Measurements from ENCODE around the gene MTMR12.

MTMR12 gene, protein sequence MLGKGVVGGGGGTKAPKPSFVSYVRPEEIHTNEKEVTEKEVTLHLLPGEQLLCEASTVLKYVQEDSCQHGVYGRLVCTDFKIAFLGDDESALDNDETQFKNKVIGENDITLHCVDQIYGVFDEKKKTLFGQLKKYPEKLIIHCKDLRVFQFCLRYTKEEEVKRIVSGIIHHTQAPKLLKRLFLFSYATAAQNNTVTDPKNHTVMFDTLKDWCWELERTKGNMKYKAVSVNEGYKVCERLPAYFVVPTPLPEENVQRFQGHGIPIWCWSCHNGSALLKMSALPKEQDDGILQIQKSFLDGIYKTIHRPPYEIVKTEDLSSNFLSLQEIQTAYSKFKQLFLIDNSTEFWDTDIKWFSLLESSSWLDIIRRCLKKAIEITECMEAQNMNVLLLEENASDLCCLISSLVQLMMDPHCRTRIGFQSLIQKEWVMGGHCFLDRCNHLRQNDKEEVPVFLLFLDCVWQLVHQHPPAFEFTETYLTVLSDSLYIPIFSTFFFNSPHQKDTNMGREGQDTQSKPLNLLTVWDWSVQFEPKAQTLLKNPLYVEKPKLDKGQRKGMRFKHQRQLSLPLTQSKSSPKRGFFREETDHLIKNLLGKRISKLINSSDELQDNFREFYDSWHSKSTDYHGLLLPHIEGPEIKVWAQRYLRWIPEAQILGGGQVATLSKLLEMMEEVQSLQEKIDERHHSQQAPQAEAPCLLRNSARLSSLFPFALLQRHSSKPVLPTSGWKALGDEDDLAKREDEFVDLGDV

DNA sequence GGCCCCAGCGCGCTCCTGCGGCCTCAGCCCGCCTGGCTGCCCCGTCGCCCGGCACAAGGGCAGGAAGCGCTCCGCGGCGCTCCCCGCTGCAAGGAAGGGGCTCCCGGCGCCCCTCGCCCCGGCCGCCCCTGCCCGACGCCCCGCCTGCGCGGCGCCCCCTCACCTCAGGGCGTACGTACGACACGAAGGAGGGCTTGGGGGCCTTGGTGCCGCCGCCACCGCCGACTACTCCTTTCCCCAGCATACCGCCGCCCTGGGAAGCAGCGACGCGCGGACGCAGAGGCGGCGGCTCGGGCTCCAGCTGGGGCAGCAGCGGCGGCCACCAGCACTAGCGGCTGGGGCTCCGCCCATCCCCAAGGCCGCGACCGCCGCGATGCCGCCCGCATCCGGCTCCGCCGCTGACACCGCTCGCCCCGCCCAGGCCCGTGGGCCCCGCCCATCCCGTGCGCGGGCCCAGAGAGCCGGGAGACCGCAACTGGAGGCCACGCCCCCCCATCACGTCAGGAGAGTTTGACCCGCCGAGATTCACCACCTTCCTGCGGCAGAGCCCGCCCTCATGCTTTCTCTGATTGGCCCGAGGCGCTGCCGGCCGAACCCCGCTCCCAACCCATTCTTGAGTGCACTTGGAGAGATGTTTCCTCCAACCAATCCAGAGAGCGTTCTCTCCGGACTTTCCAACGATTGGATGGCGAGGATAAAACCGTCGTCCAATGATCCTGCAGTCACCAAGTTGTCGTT, at the start of gene MTMR12:
MTMR12 (minus strand) TSS at position 345 of the 738 bp plus-strand sequence; CDS start at position 244, 101 bp downstream.
- Mint-ChIP-seq H3K4me3 (peak within 1 kb of the TSS; percentile 77), H3K27ac (peak within 1 kb of the TSS; percentile 92), H3K9me3 (no peaks in the 10 kb centered on the region), H3K36me3 (peaks cover 24% of the 10 kb centered on the region), H3K4me1 (peaks cover 45% of the 10 kb centered on the region)
- ATAC-seq (peak; percentile 95), DNase-seq (ENCODE audit: low spot score in 2 of 2) (peak; percentile 98 to 100)

DNA sequence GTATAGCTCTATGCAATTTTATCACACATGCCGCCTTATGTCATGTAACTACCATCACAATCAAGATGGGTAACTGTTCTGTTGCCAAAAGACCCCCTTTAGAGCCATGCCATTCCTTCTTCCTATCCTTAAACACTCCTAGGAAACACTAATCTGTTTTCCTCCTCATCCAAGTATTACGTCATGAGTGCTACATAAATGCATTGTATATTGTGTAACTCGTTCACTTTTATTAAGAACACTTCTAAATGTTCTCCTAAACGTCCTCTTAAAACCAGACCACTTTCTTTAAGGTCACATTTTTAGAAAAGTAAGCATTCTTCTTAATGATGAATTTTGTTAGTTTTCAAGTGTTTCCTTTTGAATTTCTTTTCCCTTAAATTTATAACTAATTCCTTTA, 49.8 kb upstream of the MTMR12 start:
- H3K36me3 Mint-ChIP-seq = peaks cover 98% of the 10 kb centered on the region
- no peak overlapping the region for H3K27ac Mint-ChIP-seq
- ATAC-seq (no peak), DNase-seq (ENCODE audit: low spot score in 2 of 2) (no peak)
- no peaks in the 10 kb centered on the region for H3K4me1 Mint-ChIP-seq
- no peak overlapping the region for H3K4me3 Mint-ChIP-seq
- no peaks in the 10 kb centered on the region for H3K9me3 Mint-ChIP-seq

DNA sequence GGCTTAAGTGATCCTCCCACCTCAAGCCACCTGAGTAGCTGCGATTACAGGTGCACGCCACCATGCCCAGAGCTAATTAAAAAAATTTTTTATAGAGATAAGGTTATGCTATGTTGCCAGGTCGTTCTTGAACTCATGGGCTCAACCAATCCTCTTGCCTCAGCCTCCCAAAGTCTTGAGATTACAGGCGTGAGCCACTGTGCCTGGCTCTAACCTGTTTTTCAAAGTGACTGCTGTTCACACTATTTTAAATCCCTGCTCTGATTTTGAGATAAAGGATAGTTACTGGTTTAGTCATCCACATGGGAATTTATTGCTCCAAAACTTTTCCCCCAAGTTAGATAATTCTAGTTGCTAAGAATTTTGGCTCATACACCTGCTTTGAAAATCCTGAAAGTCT, 48.2 kb upstream of the MTMR12 start:
- Mint-ChIP-seq H3K36me3 (peaks cover 98% of the 10 kb centered on the region), H3K4me3 (no peak overlapping the region), H3K9me3 (no peaks in the 10 kb centered on the region), H3K27ac (no peak overlapping the region), H3K4me1 (no peaks in the 10 kb centered on the region)
- DNase-seq (ENCODE audit: low spot score in 2 of 2) = no peak
- no peak for ATAC-seq

DNA sequence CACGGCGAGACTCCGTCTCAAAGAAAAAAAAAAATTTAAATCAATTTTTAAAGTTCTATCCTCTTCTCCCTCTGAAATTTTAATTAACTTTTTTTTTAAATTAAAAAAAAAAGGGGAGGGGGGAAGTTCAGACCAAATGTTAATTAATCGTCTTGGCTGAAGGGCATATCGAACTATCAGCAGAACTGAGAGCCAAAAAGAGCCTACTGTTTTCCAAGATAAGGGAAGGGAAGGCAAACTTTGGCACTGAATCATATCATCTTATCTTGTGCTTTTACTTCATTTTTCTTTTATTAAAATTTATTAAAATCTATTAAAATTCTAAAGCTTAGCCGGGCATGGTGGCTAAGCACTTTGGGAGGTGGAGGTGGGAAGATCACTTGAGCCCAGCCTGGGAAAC, 45.9 kb upstream of the MTMR12 start:
- no peak for DNase-seq (ENCODE audit: low spot score in 2 of 2)
- H3K4me1 Mint-ChIP-seq = no peaks in the 10 kb centered on the region
- H3K4me3 Mint-ChIP-seq = no peak overlapping the region
- peaks cover 100% of the 10 kb centered on the region for H3K36me3 Mint-ChIP-seq
- ATAC-seq = no peak
- no peak overlapping the region for H3K27ac Mint-ChIP-seq
- no peaks in the 10 kb centered on the region for H3K9me3 Mint-ChIP-seq

DNA sequence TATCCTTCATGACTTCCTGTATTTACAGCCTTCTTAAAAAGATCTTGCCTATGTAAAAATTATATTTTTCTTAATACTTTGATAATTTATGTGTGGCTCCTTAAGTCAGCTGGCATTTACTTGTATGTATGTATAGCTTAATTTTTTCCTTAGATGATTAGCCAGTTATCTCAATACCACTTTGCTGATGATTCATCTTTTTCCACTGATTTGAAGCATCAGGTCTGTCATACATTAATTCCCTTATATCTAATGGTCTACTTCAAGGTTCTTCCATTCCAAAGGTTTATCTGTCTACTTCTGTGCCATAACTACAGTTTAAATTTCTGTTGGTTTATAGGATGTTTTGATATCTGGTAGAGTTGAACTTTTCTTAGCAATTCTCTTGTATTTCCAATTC, 44.9 kb upstream of the MTMR12 start:
- H3K4me3 Mint-ChIP-seq = no peak overlapping the region
- ATAC-seq (no peak), DNase-seq (ENCODE audit: low spot score in 2 of 2) (no peak)
- H3K27ac Mint-ChIP-seq = peak overlapping the region; percentile 52
- peaks cover 95% of the 10 kb centered on the region for H3K36me3 Mint-ChIP-seq
- no peaks in the 10 kb centered on the region for H3K4me1 Mint-ChIP-seq
- no peaks in the 10 kb centered on the region for H3K9me3 Mint-ChIP-seq

DNA sequence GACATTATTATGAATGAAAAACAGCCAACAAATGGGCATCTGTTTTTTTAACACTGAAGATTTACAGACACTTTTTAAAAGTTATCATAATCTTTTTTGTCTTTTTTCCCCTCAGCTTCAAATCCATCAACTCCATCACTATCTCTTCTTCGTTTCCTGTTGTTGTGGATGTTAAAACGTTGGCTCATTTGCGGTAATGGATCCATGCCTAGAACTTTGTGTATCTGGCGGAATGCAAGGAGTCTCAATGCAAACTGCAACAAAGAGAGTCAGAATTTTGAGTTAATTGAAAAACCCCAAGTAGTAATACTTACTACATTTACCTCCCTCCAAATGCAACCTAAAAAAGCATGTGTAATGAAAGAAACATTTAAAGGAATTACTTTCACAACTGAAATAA, 42.9 kb upstream of the MTMR12 start:
- peaks cover 75% of the 10 kb centered on the region for H3K36me3 Mint-ChIP-seq
- H3K4me3 Mint-ChIP-seq = no peak overlapping the region
- H3K4me1 Mint-ChIP-seq = peaks cover 7% of the 10 kb centered on the region
- no peaks in the 10 kb centered on the region for H3K9me3 Mint-ChIP-seq
- DNase-seq (ENCODE audit: low spot score in 2 of 2) (no peak), ATAC-seq (no peak)
- H3K27ac Mint-ChIP-seq = no peak overlapping the region

DNA sequence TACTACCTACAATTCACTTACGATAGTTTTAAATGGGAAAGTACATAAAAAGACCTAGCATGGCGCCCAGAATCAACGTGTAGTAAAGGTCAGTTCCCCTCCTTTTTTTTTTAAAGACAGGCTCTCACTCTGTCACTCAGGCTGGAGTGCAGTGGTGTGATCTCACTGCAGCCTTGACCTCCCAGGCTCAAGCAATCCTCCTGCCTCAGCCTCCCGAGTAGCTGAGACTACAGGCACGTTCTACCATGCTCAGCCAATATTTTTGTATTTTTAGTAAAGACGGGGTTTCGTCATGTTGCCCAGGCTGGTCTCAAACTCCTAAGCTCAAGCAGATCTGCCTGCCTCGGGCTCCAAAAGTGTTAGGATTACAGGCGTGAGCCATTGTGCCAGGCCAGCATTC, 40.7 kb upstream of the MTMR12 start:
- H3K27ac Mint-ChIP-seq = no peak overlapping the region
- H3K4me3 Mint-ChIP-seq = no peak overlapping the region
- peaks cover 7% of the 10 kb centered on the region for H3K4me1 Mint-ChIP-seq
- H3K36me3 Mint-ChIP-seq = peaks cover 53% of the 10 kb centered on the region
- no peaks in the 10 kb centered on the region for H3K9me3 Mint-ChIP-seq
- DNase-seq (ENCODE audit: low spot score in 2 of 2) (no peak), ATAC-seq (no peak)

DNA sequence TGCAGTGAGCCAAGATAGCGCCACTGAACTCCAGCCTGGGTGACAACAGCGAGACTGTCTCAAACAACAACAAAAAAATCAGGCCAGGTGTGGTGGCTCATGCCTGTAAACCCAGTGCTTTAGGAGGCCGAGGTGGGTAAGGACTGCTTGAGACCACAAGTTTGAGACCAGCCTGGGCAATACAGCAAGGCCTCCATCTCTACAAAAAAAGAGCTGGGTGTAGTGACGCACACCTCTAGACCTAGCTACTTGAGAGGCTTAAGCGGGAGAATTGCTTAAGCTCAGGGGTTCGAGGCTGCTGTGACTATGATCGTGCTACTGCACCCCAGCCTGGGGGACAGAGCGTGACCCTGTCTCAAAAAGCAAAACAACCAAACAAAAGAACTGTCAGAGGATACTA, 39.9 kb upstream of the MTMR12 start:
- Mint-ChIP-seq H3K36me3 (peaks cover 45% of the 10 kb centered on the region), H3K4me3 (no peak overlapping the region), H3K27ac (no peak overlapping the region), H3K4me1 (peaks cover 7% of the 10 kb centered on the region), H3K9me3 (no peaks in the 10 kb centered on the region)
- ATAC-seq (no peak), DNase-seq (ENCODE audit: low spot score in 2 of 2) (no peak)

DNA sequence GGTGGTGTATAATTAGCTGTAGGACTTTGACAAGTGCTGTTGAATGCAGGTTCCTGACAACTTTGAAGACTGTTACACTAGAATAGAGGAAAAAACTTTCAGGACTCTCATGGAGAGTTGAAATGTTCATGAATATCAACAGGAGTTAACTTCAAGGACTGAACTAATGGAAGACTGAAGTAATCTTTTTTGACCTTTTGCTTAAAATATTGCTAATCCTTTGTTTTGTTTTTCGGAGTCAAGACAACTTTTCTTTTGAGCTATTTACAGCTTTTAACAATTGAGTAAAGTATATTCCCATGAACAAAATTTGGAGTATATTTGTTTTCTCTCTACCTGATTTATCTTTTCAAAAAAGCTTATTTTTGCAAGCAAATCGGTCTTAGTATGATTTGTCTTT, 34.1 kb upstream of the MTMR12 start:
- H3K4me3 Mint-ChIP-seq = no peak overlapping the region
- no peak for ATAC-seq
- no peak for DNase-seq (ENCODE audit: low spot score in 2 of 2)
- H3K4me1 Mint-ChIP-seq = peaks cover 4% of the 10 kb centered on the region
- no peaks in the 10 kb centered on the region for H3K9me3 Mint-ChIP-seq
- H3K27ac Mint-ChIP-seq = no peak overlapping the region
- no peaks in the 10 kb centered on the region for H3K36me3 Mint-ChIP-seq

DNA sequence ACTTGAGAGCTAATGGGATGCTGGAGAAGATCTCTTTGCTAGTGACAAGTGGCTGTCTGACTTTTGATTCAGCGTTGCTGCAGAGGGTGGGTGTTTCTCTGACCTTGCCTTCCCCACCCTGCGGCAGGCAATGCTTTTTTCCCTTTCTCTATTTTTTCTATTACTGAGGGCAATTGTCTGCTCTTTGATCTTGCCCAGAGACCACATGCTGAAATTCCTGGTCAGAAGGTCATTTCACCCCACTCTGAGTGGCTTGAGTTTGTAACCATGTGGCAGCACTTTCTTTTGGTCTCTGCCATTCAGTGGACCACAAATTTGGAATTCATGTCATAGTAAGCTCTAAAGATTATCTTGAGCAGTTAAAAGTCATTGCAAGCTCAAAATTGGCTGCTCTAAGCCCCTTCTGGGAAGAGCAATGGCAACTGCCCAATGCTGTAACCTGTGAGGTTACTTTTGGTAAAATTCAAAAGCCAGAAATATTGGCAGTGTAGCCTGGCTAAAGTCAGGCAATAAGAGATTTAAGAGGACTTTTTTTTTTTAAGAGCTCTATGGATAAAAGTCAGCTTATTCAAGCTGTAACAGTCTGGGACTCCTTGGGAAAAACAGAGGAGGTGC, 30.4 kb upstream of the MTMR12 start:
- no peaks in the 10 kb centered on the region for H3K36me3 Mint-ChIP-seq
- H3K4me1 Mint-ChIP-seq = no peaks in the 10 kb centered on the region
- peaks cover 6% of the 10 kb centered on the region for H3K9me3 Mint-ChIP-seq
- H3K4me3 Mint-ChIP-seq = no peak overlapping the region
- no peak for ATAC-seq
- DNase-seq (ENCODE audit: low spot score in 2 of 2) = no peak
- no peak overlapping the region for H3K27ac Mint-ChIP-seq

DNA sequence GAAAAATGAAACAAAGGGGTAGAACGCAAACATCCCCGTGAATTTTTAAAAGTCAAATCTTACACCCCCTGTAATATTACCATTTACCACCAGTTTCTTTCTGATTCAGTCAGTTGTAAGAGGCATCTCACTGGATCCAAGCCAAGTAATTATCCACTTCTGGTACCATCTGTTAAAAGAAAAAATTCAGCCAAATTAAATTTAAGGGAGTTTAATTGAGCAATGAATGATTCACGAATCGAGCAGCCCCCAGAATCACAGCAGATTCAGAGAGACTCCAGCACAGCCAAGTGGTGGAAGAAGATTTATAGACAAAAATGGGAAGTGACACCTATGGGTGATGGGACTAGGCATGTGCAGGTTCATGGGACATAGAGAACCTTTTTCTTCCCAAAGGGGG, 29.9 kb upstream of the MTMR12 start:
- DNase-seq (ENCODE audit: low spot score in 2 of 2) = no peak

DNA sequence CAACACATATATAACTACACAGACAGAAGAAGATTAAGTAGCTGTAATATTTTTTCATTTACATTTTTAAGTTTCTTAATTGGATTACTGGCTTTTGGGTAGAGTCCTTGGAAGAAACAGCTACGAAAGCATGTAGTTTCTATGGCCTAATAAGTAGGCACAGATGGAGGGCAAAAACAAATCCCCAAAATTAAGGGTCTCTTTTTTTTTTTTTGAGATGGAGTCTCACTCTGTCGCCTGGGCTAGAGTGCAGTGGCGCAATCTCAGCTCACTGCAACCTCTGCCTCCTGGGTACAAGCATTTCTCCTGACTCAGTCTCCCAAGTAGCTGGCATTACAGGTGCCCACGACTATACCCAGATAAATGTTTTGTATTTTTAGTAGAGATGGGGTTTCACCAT, 27.1 kb upstream of the MTMR12 start:
- no peak overlapping the region for H3K4me3 Mint-ChIP-seq
- H3K36me3 Mint-ChIP-seq = no peaks in the 10 kb centered on the region
- no peak for ATAC-seq
- H3K27ac Mint-ChIP-seq = no peak overlapping the region
- no peak for DNase-seq (ENCODE audit: low spot score in 2 of 2)
- H3K4me1 Mint-ChIP-seq = no peaks in the 10 kb centered on the region
- H3K9me3 Mint-ChIP-seq = peaks cover 6% of the 10 kb centered on the region

More for the DNA sequence above, 29.9 kb upstream of the MTMR12 start:
- Mint-ChIP-seq H3K36me3 (no peaks in the 10 kb centered on the region), H3K4me3 (no peak overlapping the region), H3K9me3 (peaks cover 6% of the 10 kb centered on the region), H3K4me1 (no peaks in the 10 kb centered on the region), H3K27ac (no peak overlapping the region)
- ATAC-seq = no peak

DNA sequence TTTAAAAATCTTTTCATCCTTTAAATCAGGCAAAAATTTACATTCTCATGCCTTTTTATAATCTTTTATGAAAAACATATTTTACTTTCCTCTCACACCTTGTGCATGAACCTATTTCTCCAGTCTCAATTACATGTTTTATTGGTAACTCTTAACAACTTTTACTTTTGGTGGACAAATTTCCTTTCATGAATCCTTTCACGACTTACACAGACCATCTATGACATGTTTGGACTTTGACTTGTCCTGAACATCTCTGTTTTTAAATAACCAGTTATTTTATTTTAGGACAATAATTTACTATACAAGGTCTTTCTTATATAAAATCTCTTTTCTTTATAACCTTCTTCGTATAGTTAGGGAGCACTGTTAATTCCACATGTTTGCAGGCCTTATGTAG, 26.5 kb upstream of the MTMR12 start:
- Mint-ChIP-seq H3K27ac (no peak overlapping the region), H3K4me3 (no peak overlapping the region), H3K36me3 (no peaks in the 10 kb centered on the region), H3K4me1 (no peaks in the 10 kb centered on the region), H3K9me3 (peaks cover 6% of the 10 kb centered on the region)
- ATAC-seq = no peak
- no peak for DNase-seq (ENCODE audit: low spot score in 2 of 2)

DNA sequence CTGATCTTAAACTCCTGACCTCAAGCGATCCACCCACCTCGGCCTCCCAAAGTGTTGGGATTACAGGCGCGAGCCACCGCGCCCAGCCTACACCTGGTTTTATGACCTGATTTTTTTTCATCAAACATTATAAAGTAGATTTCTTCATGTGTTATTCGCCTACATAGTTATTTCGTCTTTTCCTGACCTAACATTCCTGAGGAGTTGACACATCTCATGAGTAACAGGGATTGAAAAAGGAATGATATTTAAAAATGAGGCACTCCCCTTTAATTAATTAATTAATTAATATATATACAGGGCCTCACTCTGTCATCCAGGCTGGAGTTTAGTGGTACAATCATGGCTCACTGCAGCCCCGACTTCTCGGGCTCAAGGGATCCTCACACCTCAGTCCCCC, 20.2 kb upstream of the MTMR12 start:
- Mint-ChIP-seq H3K9me3 (no peaks in the 10 kb centered on the region), H3K4me3 (no peak overlapping the region), H3K4me1 (peaks cover 6% of the 10 kb centered on the region), H3K36me3 (no peaks in the 10 kb centered on the region), H3K27ac (no peak overlapping the region)
- DNase-seq (ENCODE audit: low spot score in 2 of 2) (no peak), ATAC-seq (no peak)

DNA sequence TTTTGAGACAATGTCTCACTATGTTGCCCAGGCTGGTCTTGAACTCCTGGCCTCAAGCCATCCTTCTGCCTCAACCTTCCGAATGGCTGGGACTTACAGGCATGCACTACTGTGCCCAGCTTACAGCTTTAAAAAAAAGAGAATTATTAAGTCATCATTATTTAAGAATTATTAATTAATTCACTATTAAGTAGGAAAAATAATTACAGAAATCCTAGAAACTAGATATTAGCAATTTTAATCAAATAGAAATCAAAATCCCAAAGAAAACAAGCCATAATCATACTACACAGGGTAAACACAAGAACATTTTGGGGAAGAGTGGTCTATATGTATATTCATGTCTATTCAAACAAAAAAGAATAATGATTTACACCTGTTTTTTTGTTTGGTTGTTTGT, 19.6 kb upstream of the MTMR12 start:
- Mint-ChIP-seq H3K4me3 (no peak overlapping the region), H3K9me3 (no peaks in the 10 kb centered on the region), H3K4me1 (peaks cover 6% of the 10 kb centered on the region), H3K27ac (no peak overlapping the region), H3K36me3 (no peaks in the 10 kb centered on the region)
- ATAC-seq (no peak), DNase-seq (ENCODE audit: low spot score in 2 of 2) (no peak)

Measured in stimulated activated effector memory CD8-positive, alpha-beta T cell treated with anti-CD3 and anti-CD28 coated beads, Interleukin-12 subunit alpha, Interleukin-12 subunit beta, amount 100 ng/mL, for 72 hours (primary cell).